K562 (cell line): Measurements from ENCODE around the gene ABHD10. TPM values are rescaled to one million over a fixed set of nuclear protein-coding genes. Genes with fewer than 3 reads are reported as not detected.

Experiments used
- ATAC-seq: fragments of 200-7000 bp; cut with Tn5 transposase; 3 replicates; pipeline ENCODE4 v1.9.1; 2020; ENCODE audit warnings: moderate library complexity
- BruUV-seq: library from RNA; stranded (reverse); fragments of 400-500 nt; replicated peaks from 2 replicates; lab custom pipeline; 2021; lab: Mats Ljungman, UMichigan
- CTCF ChIA-PET: fragments of 300-600 bp; formaldehyde crosslinking; extraction: SDS; loops from one replicate; lab custom pipeline; 2021; ENCODE audit warnings: low intra/inter-chr PET ratio; lab: Yijun Ruan, JAX
- POLR2A ChIA-PET: fragments of 300-600, 350-650 bp; sonication (Branson Sonifier 250); formaldehyde crosslinking; extraction: SDS; loops from one replicate; lab custom pipeline; 2021; ENCODE audit warnings: antibody characterized with exemption, inconsistent platforms; lab: Yijun Ruan, JAX
- DNase-seq, 4 experiments: peaks; one replicate each; pipeline versions ENCODE4 v3.0.0 to v3.0.0-alpha.2; 2011 to 2018; ENCODE audit warnings: low spot score in 3 of 4, mixed read lengths in 3 of 4; ENCODE audit errors: extremely low read depth in 1 of 4
- FAIRE-seq: peaks from 2 replicates; lab custom pipeline; 2011; peaks lifted over from hg19 to GRCh38; lab: Jason Lieb, UNC
- H2AFZ ChIP-seq: 2 replicates; pipeline ENCODE4 v1.6.0; 2011; ENCODE audit warnings: low read depth, low read length, control low read depth, inconsistent platforms
- H3K27ac ChIP-seq: fragments of 200-600 bp; 3 replicates; pipeline ENCODE4 v1.8.0; 2011; ENCODE audit warnings: low read depth, mild to moderate bottlenecking, control low read depth, inconsistent platforms, low read length, moderate library complexity, mixed read lengths; ENCODE audit errors: extremely low read depth
- H3K27me3 ChIP-seq, 2 experiments: fragments of 300-600 bp in 1 of 2; 2 replicates in 1 of 2; 3 replicates in 1 of 2; pipeline versions ENCODE4 v1.6.0 to v1.8.0; 2011; ENCODE audit warnings: inconsistent platforms in 2 of 2, low read length in 2 of 2, mild to moderate bottlenecking in 1 of 2, mixed read lengths in 1 of 2, moderate library complexity in 1 of 2; ENCODE audit not compliant: control insufficient read depth in 2 of 2, insufficient read depth in 2 of 2
- H3K36me3 ChIP-seq: fragments of 300-600 bp; 3 replicates; pipeline ENCODE4 v1.8.0; 2011; ENCODE audit warnings: mild to moderate bottlenecking, low read length, inconsistent platforms; ENCODE audit not compliant: control insufficient read depth, insufficient read depth
- H3K4me1 ChIP-seq, 2 experiments: fragments of 200-600 bp in 1 of 2; replicated peaks in 1 of 2; 2 replicates in 1 of 2; 3 replicates in 1 of 2; pipeline versions ENCODE4 v1.5.1 to v1.8.0; 2011; ENCODE audit warnings: inconsistent platforms in 2 of 2, low read length in 2 of 2, mild to moderate bottlenecking in 1 of 2, mixed read lengths in 1 of 2, moderate library complexity in 1 of 2; ENCODE audit not compliant: control insufficient read depth in 2 of 2, insufficient read depth in 2 of 2
- H3K4me2 ChIP-seq: 2 replicates; pipeline ENCODE4 v1.6.1; 2011; ENCODE audit warnings: low read length, control low read depth, inconsistent platforms, mixed read lengths; ENCODE audit not compliant: insufficient read depth
- H3K4me3 ChIP-seq: fragments of 200-600 bp; sonication (generic), shearing (Covaris generic); 2 replicates; pipeline ENCODE4 v1.5.1; 2016; ENCODE audit warnings: control low read depth, inconsistent platforms
- H3K79me2 ChIP-seq: fragments of 200-600 bp; 3 replicates; pipeline ENCODE4 v1.8.0; 2011; ENCODE audit warnings: low read length, inconsistent platforms; ENCODE audit not compliant: control insufficient read depth, insufficient read depth
- H3K9ac ChIP-seq, 2 experiments: 2 replicates each; pipeline versions ENCODE4 v1.6.0 to v1.6.1; 2011; ENCODE audit warnings: low read depth in 2 of 2, low read length in 2 of 2, control low read depth in 1 of 2, inconsistent platforms in 1 of 2, mild to moderate bottlenecking in 1 of 2, mixed read lengths in 1 of 2; ENCODE audit not compliant: insufficient read depth in 1 of 2
- H3K9me1 ChIP-seq: one replicate; pipeline ENCODE4 v1.6.0; 2011; ENCODE audit warnings: inconsistent platforms, mild to moderate bottlenecking, low read length, moderate library complexity; ENCODE audit not compliant: control insufficient read depth, insufficient read depth
- H3K9me3 ChIP-seq: replicated peaks from 2 replicates; pipeline ENCODE4 v1.5.1; 2011; ENCODE audit warnings: low read depth, low read length, inconsistent platforms; ENCODE audit not compliant: control insufficient read depth, insufficient read depth
- H4K20me1 ChIP-seq: replicated peaks from 2 replicates; pipeline ENCODE4 v1.6.1; 2011; ENCODE audit warnings: low read length, inconsistent platforms, mixed read lengths; ENCODE audit not compliant: control insufficient read depth, insufficient read depth
- ATF7 ChIP-seq: fragments of 450-650 bp; IDR thresholded peaks from 2 replicates; pipeline ENCODE4 v1.7.1; 2014; ENCODE audit warnings: mild to moderate bottlenecking, moderate library complexity
- CAMTA2 ChIP-seq: fragments of 250-450 bp; sonication (Bioruptor Pico); conservative IDR thresholded peaks from 2 replicates; pipeline ENCODE4 v1.5.1; 2022
- CBFA2T2 ChIP-seq: fragments of 450-650 bp; conservative IDR thresholded peaks from 2 replicates; pipeline ENCODE4 v1.6.1; 2017; ENCODE audit warnings: mild to moderate bottlenecking
- FOXP1 ChIP-seq: sonication (generic); formaldehyde crosslinking; IDR thresholded peaks from 2 replicates; pipeline ENCODE4 v1.8.0; 2022; ENCODE audit warnings: mild to moderate bottlenecking, missing genetic modification reagents
- HCFC1 ChIP-seq: IDR thresholded peaks from 2 replicates; pipeline ENCODE4 v1.6.1; 2012; ENCODE audit warnings: low read depth, low read length, improper control_type of control experiment
- HNRNPK ChIP-seq: fragments of 200-400 bp; formaldehyde crosslinking; IDR thresholded peaks from one replicate; pipeline ENCODE4 v1.6.1; 2018; ENCODE audit warnings: mild to moderate bottlenecking, low read depth, low read length; ENCODE audit not compliant: poor library complexity, severe bottlenecking
- KDM2B ChIP-seq: fragments of 250-450 bp; sonication (Bioruptor Pico); IDR thresholded peaks from 2 replicates; pipeline ENCODE4 v1.8.0; 2021; ENCODE audit warnings: mild to moderate bottlenecking, moderate library complexity
- MBD2 ChIP-seq: sonication (generic); IDR thresholded peaks from 2 replicates; pipeline ENCODE4 v1.6.1; 2016; ENCODE audit warnings: low read depth, borderline replicate concordance
- MED1 ChIP-seq: sonication (generic); formaldehyde crosslinking; IDR thresholded peaks from 2 replicates; pipeline ENCODE4 v1.8.1; 2023; ENCODE audit warnings: missing genetic modification reagents, borderline replicate concordance
- NUFIP1 ChIP-seq: fragments of 450-650 bp; IDR thresholded peaks from 2 replicates; pipeline ENCODE4 v1.6.1; 2018; ENCODE audit not compliant: partially characterized antibody
- RAD21 ChIP-seq, 2 experiments: fragments of 250-450 bp in 1 of 2; fragments of 450-650 bp in 1 of 2; sonication (Bioruptor Pico) in 1 of 2; formaldehyde crosslinking in 1 of 2; IDR thresholded peaks in 1 of 2; conservative IDR thresholded peaks in 1 of 2; 2 replicates each; pipeline versions ENCODE4 v1.4.0 to v1.8.0; 2020 to 2022; ENCODE audit warnings: mild to moderate bottlenecking in 2 of 2, moderate library complexity in 1 of 2
- ZFPM2 ChIP-seq: fragments of 250-450 bp; sonication (Bioruptor Pico); IDR thresholded peaks from 2 replicates; pipeline ENCODE4 v1.5.1; 2022; ENCODE audit warnings: mild to moderate bottlenecking
- ZKSCAN3 ChIP-seq: fragments of 250-450 bp; sonication (Bioruptor Pico); IDR thresholded peaks from 2 replicates; pipeline ENCODE4 v1.4.0; 2020
- ZNF23 ChIP-seq: fragments of 250-450 bp; sonication (Bioruptor Pico); IDR thresholded peaks from 2 replicates; pipeline ENCODE4 v1.4.0; 2020; ENCODE audit warnings: mild to moderate bottlenecking
- ZNF232 ChIP-seq: sonication (generic); formaldehyde crosslinking; IDR thresholded peaks from 2 replicates; pipeline ENCODE4 v1.8.0; 2022; ENCODE audit warnings: mild to moderate bottlenecking, missing genetic modification reagents
- ZNF311 ChIP-seq: fragments of 250-450 bp; sonication (Bioruptor Pico); IDR thresholded peaks from 2 replicates; pipeline ENCODE4 v1.4.0; 2020; ENCODE audit warnings: mild to moderate bottlenecking, moderate library complexity
- WGBS: fragments of 100-300 bp; shearing (Covaris generic); methylation state at CpG from one replicate; pipeline ENCODE4 v1.1.6; 2016; ENCODE audit warnings: low coverage, mixed read lengths; ENCODE audit not compliant: insufficient coverage; ENCODE audit errors: missing lambda C conversion rate; 5-methylcytosine and 5-hydroxymethylcytosine counted together
- in situ Hi-C: fragments of 300-500 bp; cut with MboI; formaldehyde crosslinking; loops from 4 replicates; pipeline ENCODE4 v1.15.0; 2018; ENCODE audit warnings: inconsistent platforms, mixed read lengths
- intact Hi-C: fragments of 100-400 bp; cut with micrococcal nuclease; formaldehyde crosslinking; loops from 2 replicates; pipeline ENCODE4 v1.14.2; 2022
- polyA plus RNA-seq, 8 experiments: library from polyadenylated mRNA; depleted of rRNA in 4 of 8; stranded (reverse) in 5 of 8; unstranded in 3 of 8; fragments of >200 nt; fragmentation: Nextera tagmentation in 2 of 8; fragmentation: Illumina TruSeq in 1 of 8; extraction: Ambion mirVana in 2 of 8; extraction: Trizol in 1 of 8; gene quantifications; 2 replicates each; pipeline versions ENCODE4 v1.2.1 to v1.2.3, GENCODE V29; 2011 to 2014; ENCODE audit warnings: inconsistent platforms in 1 of 8, missing spikeins in 1 of 8
- total RNA-seq, 7 experiments: library from RNA; depleted of rRNA in 6 of 7; stranded (reverse); fragments of >200 nt in 6 of 7; fragmentation: Illumina TruSeq in 2 of 7; extraction: Trizol in 2 of 7; gene quantifications; 2 replicates each; pipeline versions ENCODE4 v1.2.1 to v1.2.3, GENCODE V29; 2011 to 2021; ENCODE audit warnings: low replicate concordance in 1 of 7
- TF ChIP-seq, protein P1 (sequence below): fragments of 250-450 bp; sonication (Bioruptor Pico); IDR thresholded peaks from 2 replicates; pipeline ENCODE4 v1.8.0; 2022; ENCODE audit warnings: inconsistent platforms, mild to moderate bottlenecking, moderate library complexity, borderline replicate concordance

The ABHD10 gene
- total and polyA plus RNA-seq, 9 of the 15 experiments (the other 6 are each of a cell fraction or from before 2014, with no cell fraction given): 6.1 to 29.5 (median 11.5) TPM

DNA sequence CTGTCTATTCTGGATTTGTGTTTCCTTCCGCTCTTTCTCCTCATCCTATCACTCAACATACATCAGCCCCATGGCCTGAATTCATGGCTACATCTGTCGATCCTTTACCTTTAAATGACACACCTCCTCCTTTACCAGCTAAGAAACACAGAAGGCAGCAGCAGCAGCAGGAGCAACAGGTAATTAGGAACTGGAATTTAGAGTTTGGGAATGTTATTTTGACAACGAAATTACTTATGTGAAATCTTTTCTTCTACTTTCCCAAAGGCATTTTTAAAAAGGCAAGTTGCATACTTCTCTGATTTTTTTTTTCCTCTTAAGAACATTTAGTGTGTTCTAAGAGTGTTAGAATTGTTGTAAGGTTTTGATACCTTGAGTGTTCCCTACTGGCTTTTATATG lies 29.1 kb upstream of the ABHD10 start:
- TF ChIP-seq KDM2B (CRISPR knock-in tag): no peak
- no peak for TF ChIP-seq CAMTA2 (CRISPR knock-in tag)
- TF ChIP-seq, all 486 proteins: peak for 0
- no peaks in the 10 kb centered on the region for H3K36me3 ChIP-seq
- ChIA-PET CTCF (no interaction called here), POLR2A (no interaction called here)
- H3K79me2 ChIP-seq: no peaks in the 10 kb centered on the region
- H3K9me3 ChIP-seq: no peaks in the 10 kb centered on the region
- WGBS: 0% methylated on average over 3 of the region's 3 CpGs
- no peaks in the 10 kb centered on the region for H4K20me1 ChIP-seq
- no peak overlapping the region for H2AFZ ChIP-seq
- intact Hi-C loops: no loop called here
- H3K4me3 ChIP-seq: no peak overlapping the region
- ATAC-seq (no peak), FAIRE-seq (no peak), DNase-seq (no peak)
- peaks cover 0 to 6% of the 10 kb centered on the region in 2 experiments; a peak in 1 of 5 replicates for H3K27me3 ChIP-seq
- H3K4me2 ChIP-seq: no peak overlapping the region
- H3K9me1 ChIP-seq: no peaks in the 10 kb centered on the region
- no peaks in the 10 kb centered on the region for H3K4me1 ChIP-seq
- no TSS peak for BruUV-seq
- in situ Hi-C loops: no loop called here
- H3K27ac ChIP-seq: no peak overlapping the region
- H3K9ac ChIP-seq: no peak overlapping the region

GRCh38 chr3:111951032-111951431 lies 27.8 kb upstream of the ABHD10 start:
- Histone ChIP-seq H3K79me2 (no peaks in the 10 kb centered on the region), H3K36me3 (no peaks in the 10 kb centered on the region), H3K9me1 (no peaks in the 10 kb centered on the region), H3K27ac (no peak overlapping the region), H3K4me2 (no peak overlapping the region), H3K4me3 (no peak overlapping the region), H3K4me1 (no peaks in the 10 kb centered on the region), H3K9ac (no peak overlapping the region), H2AFZ (no peak overlapping the region), H3K27me3 (peaks cover 0 to 6% of the 10 kb centered on the region in 2 experiments; a peak in 1 of 5 replicates), H3K9me3 (no peaks in the 10 kb centered on the region), H4K20me1 (no peaks in the 10 kb centered on the region)
- TF ChIP-seq HNRNPK (no peak), CBFA2T2 (no peak), NUFIP1 (no peak), ZFPM2 (CRISPR knock-in tag) (no peak), ZKSCAN3 (no peak), RAD21 (CRISPR knock-in tag; conservative IDR thresholded peaks at IDR 0.05 in 1 of 2, IDR thresholded peaks at IDR 0.05 in 1 of 2) (no peak), FOXP1 (CRISPR knock-in tag) (no peak), ZNF311 (CRISPR knock-in tag) (no peak), MED1 (CRISPR knock-in tag) (no peak), KDM2B (CRISPR knock-in tag) (no peak), HCFC1 (no peak), ZNF23 (no peak), MBD2 (no peak), ZNF232 (CRISPR knock-in tag) (no peak), ATF7 (no peak)
- TF ChIP-seq, protein P1, sequence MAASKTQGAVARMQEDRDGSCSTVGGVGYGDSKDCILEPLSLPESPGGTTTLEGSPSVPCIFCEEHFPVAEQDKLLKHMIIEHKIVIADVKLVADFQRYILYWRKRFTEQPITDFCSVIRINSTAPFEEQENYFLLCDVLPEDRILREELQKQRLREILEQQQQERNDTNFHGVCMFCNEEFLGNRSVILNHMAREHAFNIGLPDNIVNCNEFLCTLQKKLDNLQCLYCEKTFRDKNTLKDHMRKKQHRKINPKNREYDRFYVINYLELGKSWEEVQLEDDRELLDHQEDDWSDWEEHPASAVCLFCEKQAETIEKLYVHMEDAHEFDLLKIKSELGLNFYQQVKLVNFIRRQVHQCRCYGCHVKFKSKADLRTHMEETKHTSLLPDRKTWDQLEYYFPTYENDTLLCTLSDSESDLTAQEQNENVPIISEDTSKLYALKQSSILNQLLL (CRISPR knock-in tag): no peak
- in situ Hi-C loops: no loop called here
- WGBS: 14% methylated on average over 2 of the region's 2 CpGs
- ChIA-PET POLR2A (no interaction called here), CTCF (no interaction called here)
- no TSS peak for BruUV-seq
- DNase-seq (no peak), FAIRE-seq (no peak), ATAC-seq (no peak)
- intact Hi-C loops: no loop called here
